Neural progenitor cell (in vitro differentiated cells): ENCODE measurements around the gene NCOA1. TPM values are rescaled to one million over a fixed set of nuclear protein-coding genes. Genes with fewer than 3 reads are reported as not detected.

ENCODE experiments used
- DNase-seq: peaks from one replicate; pipeline ENCODE4 v3.0.0-alpha.2; 2016; ENCODE audit warnings: low spot score
- H2AFZ ChIP-seq: fragments of 200-600 bp; sonication (generic); replicated peaks from 2 replicates; pipeline ENCODE4 v1.6.1; 2016; ENCODE audit warnings: antibody characterized with exemption
- H3F3A ChIP-seq: fragments of 200-600 bp; sonication (generic); 2 replicates; pipeline ENCODE4 v1.6.1; 2016; ENCODE audit warnings: antibody characterized with exemption, low read depth
- H3K27ac ChIP-seq: fragments of 200-600 bp; sonication (generic); 2 replicates; pipeline ENCODE4 v1.5.1; 2016; ENCODE audit warnings: mild to moderate bottlenecking
- H3K27me3 ChIP-seq: fragments of 200-600 bp; sonication (generic); 2 replicates; pipeline ENCODE4 v1.6.1; 2016; ENCODE audit warnings: mild to moderate bottlenecking, moderate library complexity
- H3K36me3 ChIP-seq: fragments of 200-600 bp; sonication (generic); 2 replicates; pipeline ENCODE4 v1.5.1; 2016
- H3K4me1 ChIP-seq: fragments of 200-600 bp; sonication (generic); 2 replicates; pipeline ENCODE4 v1.6.1; 2016; ENCODE audit warnings: mixed run types
- H3K4me2 ChIP-seq: fragments of 200-600 bp; sonication (generic); 2 replicates; pipeline ENCODE4 v1.6.1; 2016
- H3K4me3 ChIP-seq: fragments of 200-600 bp; sonication (generic); 2 replicates; pipeline ENCODE4 v1.5.1; 2016
- H3K79me2 ChIP-seq: fragments of 200-600 bp; sonication (generic); 2 replicates; pipeline ENCODE4 v1.6.1; 2016; ENCODE audit warnings: low read depth
- H3K9ac ChIP-seq: fragments of 200-600 bp; sonication (generic); 2 replicates; pipeline ENCODE4 v1.6.1; 2016
- H3K9me3 ChIP-seq: fragments of 200-600 bp; sonication (generic); 2 replicates; pipeline ENCODE4 v1.5.1; 2016; ENCODE audit warnings: low read depth
- H4K20me1 ChIP-seq: fragments of 200-600 bp; sonication (generic); 2 replicates; pipeline ENCODE4 v1.6.1; 2016; ENCODE audit warnings: low read depth
- H3K27ac Mint-ChIP-seq: 3 replicates; pipeline ENCODE4 v1.8.0; 2021; ENCODE audit warnings: mixed read lengths
- H3K27me3 Mint-ChIP-seq: 2 replicates; pipeline ENCODE4 v1.8.0; 2022; ENCODE audit warnings: low read depth, mild to moderate bottlenecking, inconsistent platforms, moderate library complexity, mixed read lengths; ENCODE audit not compliant: insufficient read depth
- H3K36me3 Mint-ChIP-seq: 3 replicates; pipeline ENCODE4 v1.8.0; 2021; ENCODE audit warnings: mixed read lengths
- H3K4me1 Mint-ChIP-seq: 3 replicates; pipeline ENCODE4 v1.8.0; 2021; ENCODE audit warnings: mixed read lengths
- H3K4me3 Mint-ChIP-seq: 3 replicates; pipeline ENCODE4 v1.8.0; 2021; ENCODE audit warnings: mild to moderate bottlenecking, moderate library complexity, mixed read lengths
- H3K9me3 Mint-ChIP-seq: 3 replicates; pipeline ENCODE4 v1.8.0; 2020; ENCODE audit warnings: mixed read lengths
- CTCF ChIP-seq: fragments of 200-600 bp; sonication (generic); IDR thresholded peaks from 2 replicates; pipeline ENCODE4 v1.5.1; 2017; ENCODE audit warnings: antibody characterized with exemption, mild to moderate bottlenecking
- EZH2 ChIP-seq: fragments of 200-600 bp; sonication (generic); IDR thresholded peaks from 2 replicates; pipeline ENCODE4 v1.6.1; 2017; ENCODE audit warnings: antibody characterized with exemption, mild to moderate bottlenecking, moderate library complexity
- EZH2phosphoT487 ChIP-seq: fragments of 200-600 bp; sonication (generic); IDR thresholded peaks from 2 replicates; pipeline ENCODE4 v1.6.1; 2017; ENCODE audit warnings: antibody characterized with exemption
- total RNA-seq: library from RNA; depleted of rRNA; stranded (reverse); fragments of >200 nt; gene quantifications from 2 replicates; pipeline ENCODE4 v1.2.3, GENCODE V29; 2015; ENCODE audit warnings: low replicate concordance

Gene NCOA1
- total RNA-seq, 1 donor from 2014 or later: 29.3 TPM

DNA sequence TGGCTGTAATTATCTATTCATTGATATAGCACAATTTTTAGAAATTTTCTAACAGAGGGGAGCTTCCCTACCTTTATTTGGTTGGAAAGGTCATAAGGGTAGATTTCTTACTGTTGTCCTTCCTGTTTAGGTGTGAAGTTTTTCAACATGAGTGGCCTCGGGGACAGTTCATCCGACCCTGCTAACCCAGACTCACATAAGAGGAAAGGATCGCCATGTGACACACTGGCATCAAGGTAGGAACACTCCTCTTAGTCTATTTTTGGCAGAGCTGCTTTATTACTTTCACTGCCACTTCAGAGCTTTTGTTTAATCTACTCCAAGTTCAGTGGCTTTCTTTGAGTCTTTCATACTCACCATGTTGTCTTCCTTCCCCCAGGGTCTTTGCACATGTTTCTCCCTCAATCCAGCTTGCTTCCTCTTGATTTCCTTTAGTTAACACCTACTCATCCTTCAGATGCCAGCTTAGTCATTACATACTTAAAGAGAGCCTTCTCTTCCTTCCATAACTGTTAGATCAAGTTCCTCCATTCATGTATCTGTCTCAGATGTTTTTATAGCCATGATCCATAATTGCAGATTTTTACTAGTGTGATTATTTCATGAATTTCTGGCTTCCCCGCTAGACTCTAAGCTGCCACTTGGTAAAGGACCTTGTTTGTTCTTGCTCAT lies 167.6 kb downstream of the NCOA1 start:
- H3K79me2 ChIP-seq: no peaks in the 10 kb centered on the region
- H3K4me1 Mint-ChIP-seq: peaks cover 4% of the 10 kb centered on the region
- TF ChIP-seq EZH2phosphoT487 (no peak), CTCF (no peak), EZH2 (no peak)
- no peak overlapping the region for H2AFZ ChIP-seq
- H3K9me3 ChIP-seq: no peaks in the 10 kb centered on the region
- H3K27me3 ChIP-seq: no peaks in the 10 kb centered on the region
- H3K27me3 Mint-ChIP-seq: no peaks in the 10 kb centered on the region
- no peaks in the 10 kb centered on the region for H4K20me1 ChIP-seq
- H3F3A ChIP-seq: peaks cover 5% of the 10 kb centered on the region
- H3K4me3 Mint-ChIP-seq: no peak overlapping the region
- no peak overlapping the region for H3K9ac ChIP-seq
- H3K27ac ChIP-seq: no peak overlapping the region
- H3K36me3 Mint-ChIP-seq: no peaks in the 10 kb centered on the region
- no peaks in the 10 kb centered on the region for H3K9me3 Mint-ChIP-seq
- DNase-seq: no peak
- no peak overlapping the region for H3K4me2 ChIP-seq
- no peak overlapping the region for H3K4me3 ChIP-seq
- H3K36me3 ChIP-seq: no peaks in the 10 kb centered on the region
- H3K27ac Mint-ChIP-seq: no peak overlapping the region
- peaks cover 26% of the 10 kb centered on the region for H3K4me1 ChIP-seq

DNA sequence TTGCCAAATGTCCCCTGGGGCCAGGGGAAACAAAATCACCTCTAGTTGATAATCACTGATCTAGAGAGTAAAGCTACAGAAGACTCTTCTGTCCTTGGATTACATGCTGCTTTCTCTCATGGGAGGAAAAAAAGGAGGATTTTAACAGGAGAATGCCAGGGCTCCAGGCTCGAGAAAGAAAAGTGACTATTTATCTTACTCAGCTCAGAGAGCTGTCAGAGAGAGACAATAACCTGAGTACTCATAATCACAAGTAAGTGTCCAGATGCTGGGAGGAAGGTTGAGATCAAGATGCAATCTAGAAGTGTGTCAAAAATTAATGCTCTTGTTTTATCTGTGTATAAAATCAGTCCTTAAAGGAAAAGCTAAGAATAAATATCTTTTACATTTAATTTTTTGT lies 168.8 kb downstream of the NCOA1 start:
- Mint-ChIP-seq H3K27me3 (no peaks in the 10 kb centered on the region), H3K4me1 (peaks cover 4% of the 10 kb centered on the region), H3K36me3 (no peaks in the 10 kb centered on the region), H3K9me3 (no peaks in the 10 kb centered on the region), H3K4me3 (no peak overlapping the region), H3K27ac (peak overlapping the region; percentile 35)
- Histone ChIP-seq H3K36me3 (no peaks in the 10 kb centered on the region), H3K4me1 (peaks cover 14% of the 10 kb centered on the region), H3K4me3 (no peak overlapping the region), H3K4me2 (peak overlapping the region; percentile 19), H3K27ac (peak overlapping the region; percentile 69), H3K79me2 (no peaks in the 10 kb centered on the region), H3K9ac (no peak overlapping the region), H2AFZ (no peak overlapping the region), H3K9me3 (no peaks in the 10 kb centered on the region), H4K20me1 (no peaks in the 10 kb centered on the region), H3K27me3 (no peaks in the 10 kb centered on the region), H3F3A (peaks cover 5% of the 10 kb centered on the region)
- DNase-seq: peak; percentile 16
- TF ChIP-seq EZH2phosphoT487 (no peak), EZH2 (no peak), CTCF (no peak)

GRCh38 chr2:24667542-24667941 lies 176.5 kb downstream of the NCOA1 start:
- H4K20me1 ChIP-seq: no peaks in the 10 kb centered on the region
- no peaks in the 10 kb centered on the region for H3K9me3 ChIP-seq
- no peak for TF ChIP-seq EZH2
- no peak for TF ChIP-seq EZH2phosphoT487
- no peak for TF ChIP-seq CTCF
- H3K27me3 Mint-ChIP-seq: peaks cover 2% of the 10 kb centered on the region
- no peak overlapping the region for H2AFZ ChIP-seq
- no peak overlapping the region for H3K27ac ChIP-seq
- H3K4me2 ChIP-seq: no peak overlapping the region
- H3K4me1 Mint-ChIP-seq: no peaks in the 10 kb centered on the region
- no peaks in the 10 kb centered on the region for H3K36me3 Mint-ChIP-seq
- H3K27me3 ChIP-seq: no peaks in the 10 kb centered on the region
- no peaks in the 10 kb centered on the region for H3K4me1 ChIP-seq
- H3K9ac ChIP-seq: no peak overlapping the region
- DNase-seq: no peak
- no peaks in the 10 kb centered on the region for H3K36me3 ChIP-seq
- no peak overlapping the region for H3K27ac Mint-ChIP-seq
- no peak overlapping the region for H3K4me3 Mint-ChIP-seq
- no peak overlapping the region for H3K4me3 ChIP-seq
- H3F3A ChIP-seq: no peaks in the 10 kb centered on the region
- no peaks in the 10 kb centered on the region for H3K9me3 Mint-ChIP-seq
- no peaks in the 10 kb centered on the region for H3K79me2 ChIP-seq
